Cardiac muscle cell (in vitro differentiated cells and primary cell): Measurements from ENCODE around the gene PLPP3. TPM values are rescaled to one million over a fixed set of nuclear protein-coding genes. Genes with fewer than 3 reads are reported as not detected.

Experiments used
- DNase-seq, 2 donors: peaks; one replicate each; pipeline versions ENCODE4 v3.0.0 to v3.0.0-alpha.2; 2010 to 2017; ENCODE audit warnings: low read depth in 1 of 2, low spot score in 1 of 2
- H3K27ac ChIP-seq: fragments of 200-600 bp; sonication (generic); 2 replicates; pipeline ENCODE4 v1.5.1; 2016
- H3K27me3 ChIP-seq: fragments of 200-600 bp; sonication (generic); 2 replicates; pipeline ENCODE4 v1.6.0; 2016; ENCODE audit warnings: control low read depth
- H3K36me3 ChIP-seq: fragments of 200-600 bp; sonication (generic); 2 replicates; pipeline ENCODE4 v1.5.1; 2016; ENCODE audit warnings: control low read depth
- H3K4me1 ChIP-seq: fragments of 200-600 bp; sonication (generic); 2 replicates; pipeline ENCODE4 v1.8.1; 2017; ENCODE audit warnings: low read depth, mild to moderate bottlenecking, mixed run types
- H3K4me3 ChIP-seq: fragments of 200-600 bp; sonication (generic); 2 replicates; pipeline ENCODE4 v1.5.1; 2016; ENCODE audit warnings: mild to moderate bottlenecking
- H3K9me3 ChIP-seq: fragments of 200-600 bp; sonication (generic); 2 replicates; pipeline ENCODE4 v1.5.1; 2017; ENCODE audit warnings: low read depth, mild to moderate bottlenecking, control low read depth
- polyA plus RNA-seq: library from polyadenylated mRNA; unstranded; fragments of >200 nt; fragmentation: Nextera tagmentation; extraction: Ambion mirVana; gene quantifications from 2 replicates; pipeline ENCODE4 v1.2.1, GENCODE V29; 2016
- total RNA-seq: library from RNA; depleted of rRNA; stranded (reverse); fragments of >200 nt; gene quantifications from 2 replicates; pipeline ENCODE4 v1.2.3, GENCODE V29; 2016
- TF ChIP-seq, protein P1 (sequence below): IDR thresholded peaks from 2 replicates; pipeline ENCODE4 v1.5.1; 2012; ENCODE audit warnings: low read depth, mild to moderate bottlenecking, low read length

PLPP3 gene
- total and polyA plus RNA-seq, 2 experiments from 2014 or later: 41.4 to 58.2 TPM

DNA sequence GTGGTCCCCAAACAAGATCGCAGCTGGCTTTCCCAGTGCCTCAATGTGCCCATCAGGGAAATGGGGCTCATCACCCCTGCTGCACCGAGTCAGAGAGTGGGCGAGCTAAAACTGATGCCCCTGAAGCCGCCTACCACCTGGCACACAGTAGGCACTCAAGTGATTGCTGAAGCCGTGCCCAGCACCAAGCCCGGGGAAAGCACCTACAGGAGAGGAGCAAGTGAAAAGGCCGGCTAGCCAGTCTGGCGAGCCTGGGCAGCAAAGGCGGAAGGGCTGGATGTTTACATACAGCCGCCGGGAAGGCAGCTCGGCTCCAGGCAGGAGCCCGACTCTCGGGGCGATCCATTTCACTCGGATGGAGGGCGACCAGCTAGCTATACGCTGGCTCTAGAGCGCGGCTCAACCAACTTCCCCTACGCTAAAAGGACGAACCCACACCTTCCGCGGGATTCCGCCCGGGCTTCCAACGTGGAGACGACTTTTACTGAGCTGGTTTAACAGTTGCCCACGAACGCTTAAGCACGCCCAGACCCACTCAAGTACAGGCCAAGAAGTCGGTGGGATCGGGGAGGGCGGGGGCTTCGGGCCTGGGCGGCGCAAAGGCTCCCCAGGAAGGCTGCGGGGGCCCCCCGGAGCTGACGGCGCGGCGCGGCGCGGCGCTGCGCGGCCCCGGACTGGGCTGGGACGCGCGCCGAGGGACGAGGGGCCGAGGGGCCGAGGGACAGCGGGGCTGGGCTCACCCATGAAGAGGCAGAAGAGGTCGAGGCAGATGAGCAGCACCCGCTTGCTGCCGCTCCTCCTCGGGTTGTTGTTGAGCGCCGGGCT is 1.0 kb downstream of the PLPP3 start:
- H3K4me1 ChIP-seq: peaks cover 19% of the 10 kb centered on the region
- TF ChIP-seq, protein P1, sequence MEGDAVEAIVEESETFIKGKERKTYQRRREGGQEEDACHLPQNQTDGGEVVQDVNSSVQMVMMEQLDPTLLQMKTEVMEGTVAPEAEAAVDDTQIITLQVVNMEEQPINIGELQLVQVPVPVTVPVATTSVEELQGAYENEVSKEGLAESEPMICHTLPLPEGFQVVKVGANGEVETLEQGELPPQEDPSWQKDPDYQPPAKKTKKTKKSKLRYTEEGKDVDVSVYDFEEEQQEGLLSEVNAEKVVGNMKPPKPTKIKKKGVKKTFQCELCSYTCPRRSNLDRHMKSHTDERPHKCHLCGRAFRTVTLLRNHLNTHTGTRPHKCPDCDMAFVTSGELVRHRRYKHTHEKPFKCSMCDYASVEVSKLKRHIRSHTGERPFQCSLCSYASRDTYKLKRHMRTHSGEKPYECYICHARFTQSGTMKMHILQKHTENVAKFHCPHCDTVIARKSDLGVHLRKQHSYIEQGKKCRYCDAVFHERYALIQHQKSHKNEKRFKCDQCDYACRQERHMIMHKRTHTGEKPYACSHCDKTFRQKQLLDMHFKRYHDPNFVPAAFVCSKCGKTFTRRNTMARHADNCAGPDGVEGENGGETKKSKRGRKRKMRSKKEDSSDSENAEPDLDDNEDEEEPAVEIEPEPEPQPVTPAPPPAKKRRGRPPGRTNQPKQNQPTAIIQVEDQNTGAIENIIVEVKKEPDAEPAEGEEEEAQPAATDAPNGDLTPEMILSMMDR: no peak
- H3K27ac ChIP-seq: peak overlapping the region; percentile 58
- peak; percentile 71 to 80 for DNase-seq
- H3K27me3 ChIP-seq: no peaks in the 10 kb centered on the region
- peak overlapping the region; percentile 84 for H3K4me3 ChIP-seq
- H3K36me3 ChIP-seq: no peaks in the 10 kb centered on the region
- no peaks in the 10 kb centered on the region for H3K9me3 ChIP-seq

DNA sequence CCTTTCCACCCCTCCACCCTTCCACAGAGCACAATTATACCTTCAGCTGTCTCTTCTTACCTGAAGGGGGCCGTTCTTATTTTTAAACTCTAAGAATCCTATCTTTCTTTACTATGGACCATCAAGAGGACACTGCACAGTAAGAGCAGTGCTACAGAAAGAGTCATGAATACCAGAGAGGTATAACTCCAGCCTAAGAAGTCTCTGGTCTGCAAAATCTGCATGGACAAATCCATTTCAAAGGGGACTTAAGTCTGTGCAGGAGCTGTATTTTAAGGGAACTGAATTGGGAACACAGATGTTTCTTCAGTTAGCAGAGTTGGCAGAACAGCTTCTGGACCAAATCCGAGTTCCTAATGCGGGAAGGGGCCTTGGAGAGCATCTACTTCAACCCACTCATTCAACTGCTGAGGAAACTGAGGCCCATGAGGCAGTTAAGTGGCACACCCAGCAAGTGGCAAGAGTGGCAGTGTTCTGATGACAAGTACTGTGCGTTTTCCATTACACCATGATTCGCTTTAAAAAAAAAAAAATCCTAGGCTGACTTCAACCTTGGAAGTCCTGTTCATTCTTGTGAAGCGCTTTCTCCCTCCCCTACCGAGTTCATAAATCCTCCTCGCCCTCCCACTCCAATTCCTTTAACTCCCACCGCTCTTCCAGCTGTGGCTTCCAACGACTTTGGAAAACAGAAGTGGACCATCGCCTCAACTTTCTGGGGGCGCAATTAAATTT is 1.8 kb downstream of the PLPP3 start:
- no peaks in the 10 kb centered on the region for H3K36me3 ChIP-seq
- H3K27ac ChIP-seq: no peak overlapping the region
- no peaks in the 10 kb centered on the region for H3K9me3 ChIP-seq
- H3K27me3 ChIP-seq: no peaks in the 10 kb centered on the region
- H3K4me3 ChIP-seq: peak overlapping the region; percentile 84
- TF ChIP-seq, protein P1: no peak
- peaks cover 25% of the 10 kb centered on the region for H3K4me1 ChIP-seq
- peak in 1 of 2 donors; percentile 33 for DNase-seq

DNA sequence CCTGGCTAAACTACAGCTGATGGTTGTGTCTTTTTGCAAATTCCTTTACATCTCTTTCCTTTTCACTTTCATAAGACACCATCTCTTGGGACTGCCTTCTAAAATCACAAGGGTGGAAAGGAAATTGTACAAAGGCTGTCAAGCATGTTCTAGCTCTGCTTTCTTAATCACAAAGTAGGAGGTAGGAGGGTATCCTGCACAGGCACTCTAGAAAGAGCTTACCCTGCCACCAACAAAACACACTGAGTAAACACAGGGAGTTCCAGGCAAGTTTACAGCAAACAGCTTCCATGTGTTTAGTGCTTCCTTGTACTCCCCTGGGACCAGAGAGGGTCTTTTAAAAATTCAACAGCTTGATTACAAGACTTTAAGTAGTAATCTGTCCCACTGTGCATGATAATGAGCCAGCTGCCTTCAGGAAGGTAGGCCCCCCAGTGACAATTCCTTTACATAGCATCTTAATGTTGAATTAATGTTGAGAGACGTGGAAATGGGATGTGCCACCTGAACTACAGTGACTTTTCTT is 2.4 kb downstream of the PLPP3 start:
- DNase-seq: peak; percentile 56 to 59
- Histone ChIP-seq H3K27me3 (no peaks in the 10 kb centered on the region), H3K36me3 (no peaks in the 10 kb centered on the region), H3K27ac (no peak overlapping the region), H3K4me3 (peak overlapping the region; percentile 84), H3K9me3 (no peaks in the 10 kb centered on the region), H3K4me1 (peaks cover 28% of the 10 kb centered on the region)
- TF ChIP-seq, protein P1: peak; percentile 46

DNA sequence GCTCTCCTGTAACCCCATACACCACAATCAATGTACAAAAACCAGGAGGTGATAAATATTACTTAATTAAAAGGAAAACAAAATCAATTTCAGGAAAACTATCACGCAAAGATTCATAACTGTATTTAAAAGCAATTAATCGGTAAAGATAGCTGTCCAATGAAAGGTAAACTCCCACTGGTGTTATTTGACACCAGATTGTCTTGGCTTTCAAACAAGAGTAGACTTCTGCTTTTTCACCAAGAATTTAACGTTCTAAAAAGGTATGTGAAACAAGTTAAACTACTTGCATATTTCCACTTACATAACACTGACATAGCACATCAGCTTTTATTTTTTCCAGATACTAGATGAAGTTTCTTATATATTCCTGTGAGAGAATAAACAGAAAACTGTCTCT is 3.5 kb downstream of the PLPP3 start:
- no peak for DNase-seq
- Histone ChIP-seq H3K27ac (no peak overlapping the region), H3K36me3 (no peaks in the 10 kb centered on the region), H3K4me1 (peaks cover 28% of the 10 kb centered on the region), H3K27me3 (no peaks in the 10 kb centered on the region), H3K9me3 (no peaks in the 10 kb centered on the region), H3K4me3 (peak overlapping the region; percentile 84)
- TF ChIP-seq, protein P1: no peak

DNA sequence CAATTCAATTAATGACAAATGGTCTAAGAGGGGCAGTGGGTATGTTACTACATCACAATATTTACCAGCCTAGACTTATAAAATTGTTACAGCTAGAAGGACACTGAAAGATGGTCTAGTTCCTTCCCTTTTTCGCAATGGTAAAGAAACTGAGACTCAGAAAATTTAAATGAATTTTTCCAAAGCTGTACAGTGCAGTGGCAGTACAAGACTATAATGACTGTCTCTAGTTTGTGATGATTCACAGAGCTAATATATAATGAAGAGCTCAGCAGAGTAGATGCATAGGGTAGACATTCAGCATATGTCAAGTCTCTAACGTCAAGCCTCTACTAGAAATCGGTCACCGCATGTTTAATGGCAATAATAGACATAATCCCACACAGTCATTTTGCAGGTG is 4.6 kb downstream of the PLPP3 start:
- DNase-seq: no peak
- Histone ChIP-seq H3K36me3 (no peaks in the 10 kb centered on the region), H3K4me3 (no peak overlapping the region), H3K4me1 (peaks cover 23% of the 10 kb centered on the region), H3K27ac (no peak overlapping the region), H3K27me3 (no peaks in the 10 kb centered on the region), H3K9me3 (no peaks in the 10 kb centered on the region)
- TF ChIP-seq, protein P1: no peak
